ENCODE data around the gene ZDHHC14.

The ZDHHC14 gene

DNA sequence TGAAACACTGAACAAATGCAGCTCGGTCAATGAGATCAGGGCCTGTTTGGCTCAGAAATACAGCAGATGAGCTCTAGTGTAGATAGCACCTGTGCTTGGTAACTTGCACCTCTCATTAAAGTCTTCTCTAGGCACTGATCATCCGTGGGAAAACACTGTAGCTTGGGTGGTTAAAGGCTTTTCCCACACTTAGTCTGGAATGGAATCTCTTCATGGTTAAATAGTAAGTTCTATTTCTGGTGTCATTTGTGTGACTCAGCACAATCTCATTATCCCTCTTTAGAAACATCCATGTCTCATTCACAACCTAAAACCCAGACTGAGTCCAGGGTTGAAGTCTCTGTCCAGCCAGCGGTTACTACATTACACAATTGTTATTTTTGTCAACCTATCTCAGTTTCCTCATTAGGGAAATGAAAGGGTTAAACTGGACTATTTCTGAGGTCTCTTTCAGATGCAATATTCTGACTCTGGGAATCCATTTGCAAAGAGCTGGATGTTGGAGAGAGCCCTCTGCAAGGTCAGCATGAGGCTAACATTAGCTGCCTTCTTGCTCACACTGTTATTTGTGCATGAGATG is 125.0 kb downstream of the ZDHHC14 start:
- DNase-seq (ENCODE audit: low read depth): no peak
- TF ChIP-seq, protein P1, sequence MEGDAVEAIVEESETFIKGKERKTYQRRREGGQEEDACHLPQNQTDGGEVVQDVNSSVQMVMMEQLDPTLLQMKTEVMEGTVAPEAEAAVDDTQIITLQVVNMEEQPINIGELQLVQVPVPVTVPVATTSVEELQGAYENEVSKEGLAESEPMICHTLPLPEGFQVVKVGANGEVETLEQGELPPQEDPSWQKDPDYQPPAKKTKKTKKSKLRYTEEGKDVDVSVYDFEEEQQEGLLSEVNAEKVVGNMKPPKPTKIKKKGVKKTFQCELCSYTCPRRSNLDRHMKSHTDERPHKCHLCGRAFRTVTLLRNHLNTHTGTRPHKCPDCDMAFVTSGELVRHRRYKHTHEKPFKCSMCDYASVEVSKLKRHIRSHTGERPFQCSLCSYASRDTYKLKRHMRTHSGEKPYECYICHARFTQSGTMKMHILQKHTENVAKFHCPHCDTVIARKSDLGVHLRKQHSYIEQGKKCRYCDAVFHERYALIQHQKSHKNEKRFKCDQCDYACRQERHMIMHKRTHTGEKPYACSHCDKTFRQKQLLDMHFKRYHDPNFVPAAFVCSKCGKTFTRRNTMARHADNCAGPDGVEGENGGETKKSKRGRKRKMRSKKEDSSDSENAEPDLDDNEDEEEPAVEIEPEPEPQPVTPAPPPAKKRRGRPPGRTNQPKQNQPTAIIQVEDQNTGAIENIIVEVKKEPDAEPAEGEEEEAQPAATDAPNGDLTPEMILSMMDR (IDR thresholded peaks at IDR 0.05; ENCODE audit: control insufficient read depth, extremely low read depth, insufficient read depth): no peak
- no peak overlapping the region for H3K4me3 ChIP-seq (ENCODE audit: low read depth, low read length)

DNA sequence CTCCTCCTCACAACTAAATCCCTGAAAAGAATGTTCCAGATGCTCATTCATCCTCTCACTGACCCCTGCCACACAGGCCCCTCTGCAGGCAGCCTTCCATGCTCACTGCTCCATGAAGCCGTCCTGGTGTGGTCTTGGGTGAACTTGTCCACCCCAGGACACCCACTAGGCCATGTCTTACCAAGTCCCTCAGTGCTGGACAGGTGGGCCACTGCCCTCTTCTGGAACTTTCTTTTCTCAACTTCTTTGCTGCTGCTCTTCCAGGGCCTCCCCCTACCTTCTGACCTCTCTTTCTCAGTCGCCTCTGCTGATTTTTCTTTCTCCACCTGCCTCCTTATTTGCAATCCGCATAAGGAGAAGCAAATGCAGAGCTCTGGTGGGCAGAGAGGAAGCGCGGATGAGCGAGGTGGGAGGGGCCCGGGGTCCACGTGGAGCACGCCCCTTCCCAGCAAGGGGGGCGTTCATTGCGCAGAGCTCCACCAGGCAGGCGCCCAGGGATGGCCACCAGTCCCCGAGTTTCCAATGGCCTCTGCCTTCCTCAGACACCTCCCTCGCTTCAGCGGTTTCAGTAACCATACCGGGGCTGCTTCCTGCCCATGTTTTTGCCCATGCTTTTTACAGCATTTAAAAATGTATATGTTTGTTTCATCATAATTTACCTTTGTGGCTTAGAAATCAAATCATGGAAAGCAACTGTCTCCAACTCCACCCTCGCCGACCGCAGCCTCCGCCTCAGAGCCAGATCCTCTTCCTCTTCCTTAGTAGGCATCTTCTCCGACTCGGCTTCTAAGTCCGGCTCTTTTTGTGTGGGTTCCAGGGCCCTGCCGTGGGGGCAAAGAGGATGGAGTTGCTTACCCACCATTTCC is 129.6 kb downstream of the ZDHHC14 start:
- no peak for DNase-seq (ENCODE audit: low read depth)
- TF ChIP-seq, protein P1 (IDR thresholded peaks at IDR 0.05; ENCODE audit: control insufficient read depth, extremely low read depth, insufficient read depth): no peak
- no peak overlapping the region for H3K4me3 ChIP-seq (ENCODE audit: low read depth, low read length)

- no peak for DNase-seq (ENCODE audit: low read depth)
- TF ChIP-seq, protein P1 (IDR thresholded peaks at IDR 0.05; ENCODE audit: control insufficient read depth, extremely low read depth, insufficient read depth): no peak
- H3K4me3 ChIP-seq (ENCODE audit: low read depth, low read length): no peak overlapping the region
Observed at GRCh38 chr6:157511682-157512381, 130.8 kb downstream of the ZDHHC14 start.

GRCh38 chr6:157512382-157512682 is 131.3 kb downstream of the ZDHHC14 start:
- H3K4me3 ChIP-seq (ENCODE audit: low read depth, low read length): no peak overlapping the region
- no peak for DNase-seq (ENCODE audit: low read depth)
- TF ChIP-seq, protein P1 (IDR thresholded peaks at IDR 0.05; ENCODE audit: control insufficient read depth, extremely low read depth, insufficient read depth): no peak

DNA sequence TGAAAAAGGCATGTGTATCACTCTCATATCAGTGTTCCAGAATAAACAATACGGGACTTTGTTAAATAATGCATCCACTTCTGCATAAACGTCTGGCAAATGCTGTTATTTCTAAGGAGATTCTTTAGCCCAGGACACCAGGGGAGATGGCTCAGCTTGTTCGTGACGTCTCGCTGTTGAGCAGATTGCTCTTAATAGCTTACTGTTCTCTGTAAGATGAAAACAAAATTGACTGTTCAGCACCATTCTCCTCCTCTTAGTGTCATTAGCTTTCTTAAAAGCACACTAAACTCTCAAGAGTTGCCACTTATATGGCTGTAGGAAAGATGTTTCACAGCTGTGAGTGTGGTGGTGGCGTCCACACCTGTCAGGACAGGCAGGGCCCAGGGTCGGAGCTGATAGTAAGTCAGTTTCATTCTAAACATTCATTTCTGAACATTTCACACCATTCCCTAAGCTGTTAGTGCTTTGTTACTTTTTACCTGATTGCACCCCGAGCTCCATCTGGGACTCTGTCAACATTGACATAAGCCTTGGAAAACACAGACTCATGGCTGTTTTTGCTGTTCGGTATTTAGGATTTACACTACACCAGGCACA is 132.1 kb downstream of the ZDHHC14 start:
- TF ChIP-seq, protein P1 (IDR thresholded peaks at IDR 0.05; ENCODE audit: control insufficient read depth, extremely low read depth, insufficient read depth): no peak
- H3K4me3 ChIP-seq (ENCODE audit: low read depth, low read length): no peak overlapping the region
- DNase-seq (ENCODE audit: low read depth): no peak

GRCh38 chr6:157513619-157514485 is 132.9 kb downstream of the ZDHHC14 start:
- TF ChIP-seq, protein P1 (IDR thresholded peaks at IDR 0.05; ENCODE audit: control insufficient read depth, extremely low read depth, insufficient read depth): no peak
- DNase-seq (ENCODE audit: low read depth): no peak

More at GRCh38 chr6:157513619-157514485, 132.9 kb downstream of the ZDHHC14 start:
- H3K4me3 ChIP-seq (ENCODE audit: low read depth, low read length): no peak overlapping the region
